Heart right ventricle (tissue), 16 donors: Measurements from ENCODE around the gene CACNG3. TPM values are rescaled to one million over a fixed set of nuclear protein-coding genes. Genes with fewer than 3 reads are reported as not detected.

Experiments used
- ATAC-seq, 8 donors: fragments of 200-7000 bp; cut with Tn5 transposase; one replicate each; pipeline ENCODE4 v1.9.1; 2020; ENCODE audit warnings: mild to moderate bottlenecking in 8 of 8, moderate library complexity in 8 of 8, moderate number of reproducible peaks in 1 of 8
- DNase-seq, 2 donors: peaks; one replicate each; pipeline ENCODE4 v3.0.0-alpha.2; 2020
- H3K27ac ChIP-seq, 10 donors: fragments of 200-600 bp; sonication (generic) in 2 of 10; one replicate each; pipeline versions ENCODE4 v1.5.0 to v1.8.0; 2020 to 2022; ENCODE audit warnings: mild to moderate bottlenecking in 3 of 10
- H3K27me3 ChIP-seq, 7 donors: fragments of 200-600 bp; one replicate each; pipeline ENCODE4 v1.8.0; 2021 to 2022; ENCODE audit warnings: mild to moderate bottlenecking in 2 of 7
- H3K36me3 ChIP-seq, 9 donors: fragments of 200-600 bp; sonication (generic) in 1 of 9; one replicate each; pipeline versions ENCODE4 v1.5.0 to v1.8.0; 2020 to 2022; ENCODE audit warnings: mild to moderate bottlenecking in 2 of 9
- H3K4me1 ChIP-seq, 9 donors: fragments of 200-600 bp; sonication (generic) in 1 of 9; one replicate each; pipeline versions ENCODE4 v1.5.0 to v1.8.0; 2020 to 2022; ENCODE audit warnings: mild to moderate bottlenecking in 4 of 9
- H3K4me3 ChIP-seq, 10 donors: fragments of 200-600 bp; sonication (generic) in 2 of 10; one replicate each; pipeline versions ENCODE4 v1.5.0 to v1.8.0; 2020 to 2022; ENCODE audit warnings: mild to moderate bottlenecking in 7 of 10, moderate library complexity in 2 of 10
- H3K9me3 ChIP-seq, 11 donors: fragments of 200-600 bp in 10 of 11; sonication (generic) in 2 of 11; one replicate each; pipeline versions ENCODE4 v1.5.0 to v1.8.0; 2013 to 2022; ENCODE audit warnings: mild to moderate bottlenecking in 2 of 11, control low read depth in 1 of 11, moderate library complexity in 1 of 11
- CTCF ChIP-seq, 9 donors: fragments of 200-600 bp; sonication (generic) in 2 of 9; IDR thresholded peaks; one replicate each; pipeline versions ENCODE4 v1.5.0 to v1.8.0; 2021 to 2022; ENCODE audit warnings: antibody characterized with exemption in 9 of 9, mild to moderate bottlenecking in 5 of 9, moderate library complexity in 1 of 9
- WGBS, 2 donors: extraction: QIAGEN DNeasy Blood & Tissue Kit; methylation state at CpG; one replicate each; pipeline ENCODE4 v1.1.7; 2013; ENCODE audit warnings: inconsistent platforms in 1 of 2; 5-methylcytosine and 5-hydroxymethylcytosine counted together
- intact Hi-C, 10 donors: fragments of 100-400 bp; cut with DNase I; formaldehyde crosslinking; loops; one replicate each; pipeline versions ENCODE4 v1.11.1 to v1.14.2; 2022
- polyA plus RNA-seq, 2 donors: library from polyadenylated mRNA; stranded (reverse); fragments of 200-250 nt; gene quantifications; one replicate each; pipeline ENCODE4 v1.2.3, GENCODE V29; 2013
- total RNA-seq, 10 donors: library from RNA; stranded (reverse); fragmentation: NEBNext Ultra II Directional in 3 of 10; extraction: Animal tissue kit (Norgen Biotek cat#: 25700) in 3 of 10; gene quantifications; one replicate each; pipeline versions ENCODE4 v1.2.1 to v1.2.4, GENCODE V29; 2021 to 2023
- donor health status: Arrhythmogenic right ventricular cardiomyopathy.
- donor health status: ischemic (EF 13 %, LVEDD 7.1; RV severe dilation, severe dysfunction).
- donor health status: healthy with polysubstance abuse.
- donor health status: DM: no; HTN: yes; CAD: no.
- donor health status: DM: no; HTN: no; CAD: no.
- donor health status: ischemic (EF 25% LVEDD 6.9; RV normal size, moderate dysfunction).
- donor health status: ischemic (EF 25% LVEDD 5.7; RV mildly dilated, moderate dysfunction).
- donor health status: healthy.
- donor health status: DM: yes; HTN: yes; CAD: no.
- donor health status: Ischemic cardiomyopathy.
- donor health status: ischemic (EF 35%, LVEDD 5.7; RV mildly dilated, moderate dysfunction).
- donor health status: nonischemic (EF 11% LVEDD 7.7; RV severe dilation, severe dysfunction).
- donor health status: DM: yes; HTN: yes; CAD: no.
- donor health status: PGD.
- donor health status: ischemic (EF 29% LVEDD 5.4; RV normal size, mild dysfunction).
- donor health status: nonischemic (EF 23%, LVEDD 6.1; RV moderate dilation, normal function).

The CACNG3 gene
- total and polyA plus RNA-seq, 12 donors = not detected

GRCh38 chr16:24364596-24364995 lies 108.5 kb downstream of the CACNG3 start:
- no peak overlapping the region for H3K4me3 ChIP-seq
- DNase-seq (no peak), ATAC-seq (no peak)
- H3K9me3 ChIP-seq = peaks cover 0 to 2% (median 0%) of the 10 kb centered on the region in 11 donors
- intact Hi-C loops = no loop called here
- H3K4me1 ChIP-seq = no peaks in the 10 kb centered on the region
- H3K36me3 ChIP-seq = no peaks in the 10 kb centered on the region
- peaks cover 0 to 15% (median 5%) of the 10 kb centered on the region in 7 donors for H3K27me3 ChIP-seq
- TF ChIP-seq CTCF (IDR thresholded peaks at IDR 0.05) = no peak
- H3K27ac ChIP-seq = no peak overlapping the region
- WGBS, 2 donors = 69% methylated on average over 7 of the region's 7 CpGs

GRCh38 chr16:24367186-24367710 lies 111.1 kb downstream of the CACNG3 start:
- Histone ChIP-seq H3K9me3 (peaks cover 0 to 18% (median 0%) of the 10 kb centered on the region in 11 donors), H3K27me3 (peaks cover 0 to 14% (median 2%) of the 10 kb centered on the region in 7 donors), H3K36me3 (no peaks in the 10 kb centered on the region), H3K4me1 (no peaks in the 10 kb centered on the region), H3K27ac (no peak overlapping the region), H3K4me3 (no peak overlapping the region)
- DNase-seq (no peak), ATAC-seq (no peak)
- WGBS, 2 donors = 58 to 70% methylated on average over 5 of the region's 5 CpGs
- no peak for TF ChIP-seq CTCF (IDR thresholded peaks at IDR 0.05)
- intact Hi-C loops = no loop called here

- no peak for ATAC-seq
- TF ChIP-seq CTCF (IDR thresholded peaks at IDR 0.05) = no peak
- DNase-seq = no peak
- WGBS, 2 donors = 86 to 87% methylated on average over 5 of the region's 5 CpGs
- Histone ChIP-seq H3K27ac (no peak overlapping the region), H3K36me3 (no peaks in the 10 kb centered on the region), H3K9me3 (peaks cover 0 to 21% (median 4%) of the 10 kb centered on the region in 11 donors), H3K27me3 (peaks cover 0 to 7% (median 0%) of the 10 kb centered on the region in 7 donors), H3K4me3 (no peak overlapping the region), H3K4me1 (no peaks in the 10 kb centered on the region)
- intact Hi-C loops = no loop called here
Observed at GRCh38 chr16:24372824-24373223, 116.7 kb downstream of the CACNG3 start.

GRCh38 chr16:24378999-24379398 lies 122.9 kb downstream of the CACNG3 start:
- no peak for TF ChIP-seq CTCF (IDR thresholded peaks at IDR 0.05)
- peaks cover 0 to 57% (median 18%) of the 10 kb centered on the region in 11 donors for H3K9me3 ChIP-seq
- ATAC-seq = no peak

More at GRCh38 chr16:24378999-24379398, 122.9 kb downstream of the CACNG3 start:
- H3K36me3 ChIP-seq = no peaks in the 10 kb centered on the region
- 18 to 21% methylated on average over 2 of the region's 2 CpGs for WGBS, 2 donors
- no peak overlapping the region for H3K4me3 ChIP-seq
- H3K27me3 ChIP-seq = no peaks in the 10 kb centered on the region
- intact Hi-C loops = no loop called here
- no peak overlapping the region for H3K27ac ChIP-seq
- DNase-seq = no peak
- no peaks in the 10 kb centered on the region for H3K4me1 ChIP-seq
